GM19328 (cell line): ENCODE results near the gene CNPY1.
"Not testable (repeated sequence)": the region's sequence is repeated elsewhere in the genome, so short reads cannot be mapped to it uniquely, and the experiment has no call there.

Source experiments
- ATAC-seq: cut with Tn5 transposase; IDR thresholded peaks from one replicate; pipeline ENCODE4 v1.9.1; 2021; ENCODE audit warnings: mild to moderate bottlenecking, moderate library complexity; ENCODE audit not compliant: unreplicated experiment

The CNPY1 gene

DNA sequence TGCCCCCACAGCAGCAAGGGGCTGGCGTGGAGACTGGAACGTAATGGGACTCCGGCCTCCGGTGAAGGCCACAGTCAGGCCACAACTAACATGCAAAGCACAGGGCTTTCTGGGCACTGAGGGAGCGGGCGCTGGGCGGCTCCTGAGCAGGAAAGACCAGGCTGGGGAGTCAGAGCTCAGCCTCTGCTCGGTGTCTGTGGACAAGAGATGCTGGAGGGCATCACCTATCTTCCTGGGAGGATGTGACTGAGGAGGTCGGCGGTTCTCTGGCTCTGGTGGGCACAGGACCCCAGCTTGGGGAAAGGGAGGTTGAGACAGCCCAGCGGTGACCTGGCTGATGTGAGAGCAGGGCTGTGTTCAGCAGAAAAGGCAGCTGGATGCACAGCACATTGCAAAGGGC lies 11.7 kb downstream of the CNPY1 start:
- ATAC-seq, result no peak

- no peak for ATAC-seq
Measured at GRCh38 chr7:155533827-155534690, 12.3 kb downstream of the CNPY1 start.

DNA sequence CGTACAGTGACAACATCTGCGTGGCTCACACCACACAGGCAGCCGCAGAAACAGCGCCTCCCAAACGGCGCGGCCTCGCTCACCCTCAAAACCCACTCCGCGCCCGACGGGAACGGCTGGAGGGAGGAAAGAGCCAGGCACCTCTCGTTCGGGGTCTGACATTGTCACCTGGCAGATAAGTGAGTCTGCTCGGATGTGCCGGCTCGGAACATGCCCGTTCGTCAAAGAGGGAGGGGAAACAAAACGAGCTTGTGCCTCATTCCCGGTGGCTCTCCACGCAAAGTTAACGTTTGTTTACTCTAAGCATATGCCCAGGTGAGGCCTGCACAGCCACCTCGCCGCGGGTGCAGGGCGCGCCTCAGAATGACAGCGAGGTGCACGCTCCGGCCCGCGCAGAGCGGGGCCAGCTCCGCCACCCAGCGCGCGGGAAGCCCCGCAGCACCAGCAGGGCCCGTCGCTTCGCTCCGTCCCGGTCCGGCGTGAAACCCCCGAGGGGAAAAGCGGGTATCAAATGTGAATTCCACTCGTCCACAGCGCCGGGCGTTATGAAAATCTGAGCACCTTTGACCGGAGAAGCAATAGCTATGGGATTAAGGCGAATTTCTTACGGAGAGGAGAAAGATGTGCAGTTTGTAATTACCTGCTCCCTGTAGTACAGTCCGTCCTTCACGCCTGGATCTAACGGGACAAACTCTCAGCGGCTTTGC lies 13.1 kb downstream of the CNPY1 start:
- ATAC-seq, result no peak

- ATAC-seq, result no peak
Measured at GRCh38 chr7:155532792-155533119, 13.6 kb downstream of the CNPY1 start.

DNA sequence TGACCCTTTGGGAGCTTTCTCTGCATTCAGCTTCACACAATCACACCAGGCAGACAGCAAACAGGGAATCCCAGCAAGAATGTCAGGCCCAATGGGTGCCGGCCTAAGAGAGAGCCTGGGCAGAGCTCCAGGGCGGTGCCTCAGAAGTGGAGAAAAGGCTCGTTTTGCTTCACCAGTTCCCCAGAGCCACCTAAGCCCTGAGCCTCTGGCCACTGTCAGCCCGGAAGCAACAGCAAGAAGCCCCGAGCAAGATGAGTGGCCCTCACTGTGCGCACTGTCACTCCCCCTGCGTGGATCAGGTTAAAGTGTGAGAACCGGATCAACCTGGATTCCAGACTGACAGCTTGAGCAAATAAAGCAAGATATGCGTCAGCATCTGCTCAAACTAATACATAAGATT lies 14.7 kb downstream of the CNPY1 start:
- no peak for ATAC-seq

DNA sequence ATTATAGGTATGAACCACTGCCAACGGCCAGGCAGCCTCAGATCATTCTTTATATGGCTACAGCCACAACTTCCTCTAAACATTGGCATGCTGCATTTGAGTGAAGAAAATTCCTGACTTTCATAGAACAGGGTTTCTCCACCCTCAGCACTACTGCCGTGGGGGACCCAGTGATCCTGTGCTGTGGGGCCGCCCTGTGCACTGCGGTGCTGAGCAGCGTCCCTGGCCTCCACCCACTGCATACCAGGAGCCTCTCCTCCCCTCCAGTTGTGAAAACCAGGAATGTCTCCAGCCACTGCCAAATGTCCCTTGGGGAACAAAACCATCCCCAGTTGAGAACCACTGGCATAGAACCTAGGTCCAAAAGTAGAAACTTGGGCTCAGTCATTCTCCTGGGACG lies 15.8 kb downstream of the CNPY1 start:
- ATAC-seq, result no peak

- ATAC-seq, result no peak
Measured at GRCh38 chr7:155529845-155530244, 16.5 kb downstream of the CNPY1 start.

DNA sequence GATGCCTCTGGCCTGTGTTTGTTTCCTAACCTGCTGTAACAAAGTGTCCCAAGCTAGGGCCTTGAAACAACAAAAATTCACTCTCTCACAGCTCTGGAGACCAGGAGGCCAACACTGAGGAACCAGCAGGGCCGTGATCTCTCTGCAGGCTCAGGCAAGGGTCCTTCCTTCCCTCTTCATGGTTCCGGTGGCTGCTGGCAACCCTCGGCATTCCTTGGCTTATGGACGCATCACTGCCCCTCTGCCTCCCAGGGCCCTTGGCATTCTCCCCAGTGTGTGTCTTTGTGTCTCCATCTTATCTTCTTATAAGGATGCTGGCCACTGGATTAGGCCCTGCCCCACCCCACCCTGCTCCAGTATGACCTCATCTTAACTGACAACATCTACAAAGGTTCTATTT lies 17.0 kb downstream of the CNPY1 start:
- no peak for ATAC-seq

- ATAC-seq, result no peak
Measured at GRCh38 chr7:155527664-155528063, 18.7 kb downstream of the CNPY1 start.

GRCh38 chr7:155526225-155526624 lies 20.1 kb downstream of the CNPY1 start:
- no peak for ATAC-seq

DNA sequence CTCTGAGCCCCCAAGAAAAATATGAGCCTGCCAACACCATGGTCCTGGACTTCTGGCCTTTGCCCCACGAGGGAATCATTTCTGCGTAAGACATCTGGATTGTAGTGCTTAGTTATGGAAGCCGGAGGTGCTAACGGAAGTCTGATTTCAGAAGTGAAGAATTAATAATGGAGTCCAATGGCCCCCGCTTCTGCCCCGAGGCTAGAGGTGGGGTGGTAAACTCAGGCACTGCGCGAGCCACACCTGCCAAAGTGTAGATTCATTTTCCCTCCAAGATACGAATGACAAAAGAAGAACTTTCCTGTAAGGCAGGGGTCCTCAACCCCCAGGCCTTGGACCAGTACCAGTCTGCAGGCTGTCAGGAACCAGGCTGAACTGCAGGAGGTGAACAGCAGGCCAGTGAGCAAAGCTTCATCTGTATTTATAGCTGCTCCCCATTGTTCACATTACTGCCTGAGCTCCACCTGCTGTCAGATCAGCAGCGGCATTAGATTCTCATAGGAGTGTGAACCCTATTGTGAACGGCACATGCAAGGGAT lies 22.3 kb downstream of the CNPY1 start:
- ATAC-seq, result no peak

DNA sequence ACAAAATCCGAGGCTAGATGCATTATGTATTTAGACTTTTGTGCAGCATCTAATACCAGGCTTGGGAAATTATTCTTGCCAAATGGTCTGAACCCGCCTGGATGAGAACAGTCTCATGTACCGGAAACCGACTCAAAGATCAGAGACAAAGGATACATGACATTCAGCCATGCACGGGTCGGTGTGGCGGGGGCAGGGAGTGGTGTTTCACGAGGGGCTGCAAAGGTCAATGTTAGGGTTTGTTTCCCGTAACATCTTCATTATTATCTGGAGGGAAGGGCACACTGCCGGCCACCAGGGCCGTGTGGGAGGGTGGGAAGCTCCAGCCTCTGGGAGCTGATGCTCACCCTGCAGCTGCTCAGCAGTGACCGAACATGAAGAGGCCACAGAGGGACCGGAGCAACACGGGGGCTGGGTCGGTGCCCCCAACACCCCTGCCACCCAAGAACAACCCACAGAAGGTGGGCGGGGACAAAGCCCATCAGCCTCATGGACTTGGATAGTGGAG lies 23.1 kb downstream of the CNPY1 start:
- ATAC-seq, result no peak

DNA sequence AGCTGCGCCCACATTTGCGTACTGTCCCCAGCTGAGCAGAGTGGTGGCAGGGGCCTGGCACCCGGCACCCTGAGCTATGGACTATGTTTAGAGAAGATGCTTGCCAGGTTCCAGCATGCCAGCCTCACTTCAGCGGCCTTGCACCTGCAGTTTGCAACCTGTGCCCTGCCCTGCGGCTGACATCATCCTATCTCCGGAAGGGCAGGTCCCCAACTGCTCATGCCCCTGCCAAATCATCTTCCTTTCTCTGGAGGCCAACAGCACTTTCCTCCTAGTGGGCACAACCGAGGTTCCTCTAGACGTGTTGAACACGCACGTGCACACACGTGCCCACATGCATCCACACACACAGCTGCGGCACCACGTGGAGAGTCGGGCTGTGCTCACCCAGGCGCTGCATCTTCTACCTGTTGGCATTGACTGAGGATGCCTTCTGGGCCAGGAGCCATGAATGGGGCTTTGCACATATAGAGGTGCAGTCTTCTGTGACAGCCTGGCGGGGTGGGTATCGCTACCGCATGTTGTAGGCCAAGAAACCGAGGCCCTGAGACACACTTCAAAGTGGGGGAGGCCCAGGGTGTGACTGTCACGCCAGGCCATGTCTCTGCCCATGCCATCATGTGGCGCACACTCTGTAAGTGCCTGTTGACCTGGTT lies 24.5 kb downstream of the CNPY1 start:
- no peak for ATAC-seq

- ATAC-seq, result no peak
Measured at GRCh38 chr7:155521007-155521742, 25.2 kb downstream of the CNPY1 start.

DNA sequence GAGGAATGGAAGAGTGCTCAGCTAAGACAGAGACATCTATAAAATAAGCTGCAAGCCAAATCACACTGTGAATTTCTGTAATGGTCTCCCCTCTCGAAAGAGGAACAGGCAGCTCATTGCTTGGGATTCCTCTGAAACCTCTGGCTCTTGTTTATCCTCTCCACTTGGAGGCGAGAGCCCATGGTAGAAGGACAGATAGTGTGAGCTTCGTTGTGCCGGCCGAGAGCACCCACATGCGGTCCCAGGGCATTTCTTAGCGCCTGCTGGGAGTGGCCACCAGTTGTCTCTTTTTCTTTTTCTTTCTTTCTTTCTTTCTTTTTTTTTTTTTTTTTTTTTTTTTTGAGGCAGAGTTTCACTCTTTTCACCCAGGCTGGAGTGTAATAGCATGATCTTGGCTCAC lies 26.2 kb downstream of the CNPY1 start:
- ATAC-seq, result no peak

DNA sequence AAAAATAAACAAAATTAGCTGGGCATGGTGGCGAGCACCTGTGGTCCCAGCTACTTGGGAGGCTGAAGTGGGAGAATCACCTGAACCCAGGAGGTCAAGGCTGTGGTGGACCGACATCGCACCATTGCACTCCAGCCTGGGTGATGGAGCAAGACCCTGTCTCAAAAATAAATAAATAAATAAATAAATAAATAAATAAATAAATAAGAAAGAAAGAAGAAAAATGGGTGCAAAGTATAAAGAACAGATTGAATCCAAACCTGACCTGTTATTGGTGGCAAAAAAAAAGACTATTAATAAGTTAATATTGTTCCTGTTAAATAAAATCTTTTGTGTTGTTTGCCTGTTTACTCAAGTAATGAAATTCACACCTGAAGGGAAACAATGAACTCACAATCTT lies 27.0 kb downstream of the CNPY1 start:
- ATAC-seq, result not testable (repeated sequence)

- ATAC-seq, result no peak
Measured at GRCh38 chr7:155518633-155519032, 27.7 kb downstream of the CNPY1 start.

GRCh38 chr7:155517969-155518368 lies 28.4 kb downstream of the CNPY1 start:
- ATAC-seq, result no peak

- no peak for ATAC-seq
Measured at GRCh38 chr7:155517452-155517851, 28.9 kb downstream of the CNPY1 start.

DNA sequence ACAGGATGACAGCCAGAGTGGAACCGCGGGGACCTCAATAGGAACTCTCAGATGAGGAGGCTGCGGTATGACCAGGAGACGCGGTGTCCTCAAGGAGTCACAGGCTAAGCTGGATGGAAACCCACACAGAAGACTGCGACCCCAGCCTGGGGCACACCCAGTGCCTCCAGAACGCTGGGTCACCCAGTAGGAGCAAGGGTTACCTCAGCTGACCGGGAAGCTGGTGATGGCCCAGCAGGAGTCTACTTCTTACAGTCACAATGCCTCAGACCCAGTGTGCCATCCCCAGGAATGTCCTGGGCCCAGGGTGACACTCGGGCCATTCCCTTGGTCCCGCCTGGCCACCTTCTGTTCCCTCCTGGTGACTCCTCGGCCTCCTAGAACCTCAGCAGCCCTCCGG lies 29.9 kb downstream of the CNPY1 start:
- no peak for ATAC-seq

- no peak for ATAC-seq
Measured at GRCh38 chr7:155515318-155515717, 31.0 kb downstream of the CNPY1 start.
